Activated T-cell treated with anti-CD3 and anti-CD28 coated beads, Interleukin-2, amount 50 U/mL, for 4 hours (primary cell): ENCODE data around the gene CRP. TPM values are rescaled to one million over a fixed set of nuclear protein-coding genes. Genes with fewer than 3 reads are reported as not detected.
"Not testable (repeated sequence)": the region's sequence is repeated elsewhere in the genome, so short reads cannot be mapped to it uniquely, and the experiment has no call there.

Experiments used
- ATAC-seq, 2 donors: fragments of 200-7000 bp; cut with Tn5 transposase; one replicate each; pipeline ENCODE4 v1.10.0; 2021
- DNase-seq: peaks from one replicate; pipeline ENCODE4 v3.0.0-alpha.2; 2020
- H3K27me3 Mint-ChIP-seq: one replicate; pipeline ENCODE4 v1.8.0; 2021; ENCODE audit warnings: low read depth, mixed read lengths
- H3K36me3 Mint-ChIP-seq: one replicate; pipeline ENCODE4 v1.8.0; 2022; ENCODE audit warnings: mixed read lengths; ENCODE audit not compliant: insufficient read depth
- H3K4me1 Mint-ChIP-seq: one replicate; pipeline ENCODE4 v1.8.0; 2021; ENCODE audit warnings: low read depth, mixed read lengths
- H3K4me3 Mint-ChIP-seq: one replicate; pipeline ENCODE4 v1.8.0; 2021; ENCODE audit warnings: mild to moderate bottlenecking, moderate library complexity, mixed read lengths
- H3K9me3 Mint-ChIP-seq: one replicate; pipeline ENCODE4 v1.8.0; 2021; ENCODE audit warnings: mixed read lengths
- total RNA-seq, 3 donors: library from RNA; stranded (reverse); gene quantifications; one replicate each; pipeline ENCODE4 v1.2.1, GENCODE V29; 2021

The CRP gene
- total RNA-seq, 3 donors from 2014 or later = 0.18 to 0.81 (median 0.68) TPM

DNA sequence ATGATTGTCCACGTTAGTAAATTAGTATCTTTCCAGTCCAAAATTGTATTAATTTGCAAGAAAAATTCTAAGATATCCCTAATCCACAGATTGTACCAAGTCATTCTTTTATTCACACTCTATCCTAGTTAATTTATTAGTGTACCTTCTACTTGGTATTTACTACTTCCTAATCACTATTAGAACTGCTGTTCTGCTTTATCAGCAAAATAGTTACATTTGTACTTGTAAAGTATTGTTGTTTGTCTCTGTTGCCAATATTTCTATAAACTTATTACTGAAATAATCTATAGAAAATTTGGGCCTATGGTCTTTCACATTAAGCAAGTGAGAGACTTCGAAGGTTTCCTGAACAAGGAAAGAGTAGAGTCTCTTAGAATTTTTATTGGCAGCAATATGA lies 5.6 kb upstream of the CRP start:
- no peak overlapping the region for H3K4me3 Mint-ChIP-seq
- no peaks in the 10 kb centered on the region for H3K4me1 Mint-ChIP-seq
- ATAC-seq (no peak), DNase-seq (no peak)
- peaks cover 14% of the 10 kb centered on the region for H3K27me3 Mint-ChIP-seq
- H3K36me3 Mint-ChIP-seq = peaks cover 1% of the 10 kb centered on the region
- peaks cover 29% of the 10 kb centered on the region for H3K9me3 Mint-ChIP-seq

DNA sequence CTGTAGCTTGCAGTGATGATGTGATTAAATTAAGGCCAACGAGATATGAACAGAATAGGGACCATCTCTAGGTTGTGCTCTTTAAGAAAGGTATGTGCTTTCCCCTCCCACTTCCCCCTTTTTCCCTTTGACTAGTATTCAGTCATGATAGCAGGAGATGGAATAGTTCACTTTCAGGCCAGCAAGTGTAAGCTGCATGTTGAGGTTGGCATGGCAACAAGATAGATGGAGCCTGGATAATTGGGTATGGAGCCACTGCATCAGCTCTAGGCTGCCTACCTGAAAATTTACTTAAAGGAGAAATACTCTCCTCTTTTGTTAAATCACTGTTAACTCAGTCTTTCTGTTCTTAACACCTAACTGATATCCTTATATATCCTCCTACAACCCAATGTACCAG lies 1.5 kb upstream of the CRP start:
- Mint-ChIP-seq H3K9me3 (peaks cover 7% of the 10 kb centered on the region), H3K4me1 (no peaks in the 10 kb centered on the region), H3K36me3 (no peaks in the 10 kb centered on the region), H3K27me3 (peaks cover 15% of the 10 kb centered on the region), H3K4me3 (no peak overlapping the region)
- DNase-seq = no peak
- no peak for ATAC-seq

GRCh38 chr1:159712080-159712479 lies 2.3 kb downstream of the CRP start:
- no peaks in the 10 kb centered on the region for H3K9me3 Mint-ChIP-seq
- no peaks in the 10 kb centered on the region for H3K4me1 Mint-ChIP-seq
- H3K27me3 Mint-ChIP-seq = peaks cover 6% of the 10 kb centered on the region
- H3K4me3 Mint-ChIP-seq = no peak overlapping the region
- DNase-seq (no peak), ATAC-seq (no peak)
- no peaks in the 10 kb centered on the region for H3K36me3 Mint-ChIP-seq

GRCh38 chr1:159707472-159708260 lies 6.7 kb downstream of the CRP start:
- no peaks in the 10 kb centered on the region for H3K36me3 Mint-ChIP-seq
- DNase-seq = no peak
- no peak for ATAC-seq
- H3K4me1 Mint-ChIP-seq = no peaks in the 10 kb centered on the region
- no peaks in the 10 kb centered on the region for H3K27me3 Mint-ChIP-seq
- H3K4me3 Mint-ChIP-seq = no peak overlapping the region
- no peaks in the 10 kb centered on the region for H3K9me3 Mint-ChIP-seq

DNA sequence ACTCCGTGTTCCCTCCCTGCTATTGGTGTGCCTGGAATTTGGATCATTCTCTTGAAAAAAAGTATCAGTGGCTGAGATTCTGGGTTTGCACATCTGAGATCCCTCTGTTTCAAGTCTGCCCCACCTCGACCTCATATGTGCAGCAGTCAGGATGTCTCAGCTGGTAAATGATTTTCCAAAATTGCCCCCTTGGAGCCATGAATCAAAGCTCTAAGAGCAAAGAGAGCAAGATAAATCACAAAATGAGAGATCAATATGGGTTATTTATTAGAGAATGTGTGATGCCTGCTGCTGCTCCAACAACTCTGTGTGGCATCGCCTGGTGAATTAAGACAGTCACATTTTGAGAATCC lies 8.5 kb downstream of the CRP start:
- no peaks in the 10 kb centered on the region for H3K27me3 Mint-ChIP-seq
- DNase-seq (no peak), ATAC-seq (no peak)
- H3K4me3 Mint-ChIP-seq = no peak overlapping the region
- H3K9me3 Mint-ChIP-seq = no peaks in the 10 kb centered on the region
- no peaks in the 10 kb centered on the region for H3K4me1 Mint-ChIP-seq
- H3K36me3 Mint-ChIP-seq = no peaks in the 10 kb centered on the region

- Mint-ChIP-seq H3K4me1 (no peaks in the 10 kb centered on the region), H3K4me3 (no peak overlapping the region), H3K9me3 (no peaks in the 10 kb centered on the region), H3K36me3 (no peaks in the 10 kb centered on the region), H3K27me3 (no peaks in the 10 kb centered on the region)
- ATAC-seq (no peak), DNase-seq (no peak)
Observed at GRCh38 chr1:159705251-159705903, 9.0 kb downstream of the CRP start.

- Mint-ChIP-seq H3K4me1 (no peaks in the 10 kb centered on the region), H3K36me3 (no peaks in the 10 kb centered on the region), H3K27me3 (no peaks in the 10 kb centered on the region), H3K4me3 (no peak overlapping the region), H3K9me3 (no peaks in the 10 kb centered on the region)
- no peak for ATAC-seq
- no peak for DNase-seq
Observed at GRCh38 chr1:159704481-159704880, 9.9 kb downstream of the CRP start.

DNA sequence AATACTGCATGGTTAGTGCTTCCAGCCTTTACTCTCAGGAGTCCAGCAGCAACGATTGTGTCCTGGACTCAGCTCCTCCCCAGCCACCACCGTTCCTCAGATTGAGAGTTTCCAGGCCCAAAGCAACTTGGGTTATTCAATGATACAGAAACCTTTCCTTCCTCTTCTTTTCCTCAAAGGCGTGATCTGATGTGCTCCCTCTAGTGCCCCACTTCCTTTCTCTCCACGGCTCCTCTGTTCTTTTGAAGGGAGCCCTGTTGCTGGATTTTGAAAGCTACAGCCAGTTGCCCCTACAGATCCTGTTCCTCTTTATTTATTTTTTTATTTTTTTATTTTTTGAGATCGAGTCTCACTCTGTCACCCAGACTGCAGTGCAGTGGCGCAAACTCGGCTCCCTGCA lies 14.1 kb downstream of the CRP start:
- H3K4me3 Mint-ChIP-seq = no peak overlapping the region
- no peaks in the 10 kb centered on the region for H3K36me3 Mint-ChIP-seq

GRCh38 chr1:159699653-159700052 lies 14.7 kb downstream of the CRP start:
- no peak for DNase-seq
- no peaks in the 10 kb centered on the region for H3K4me1 Mint-ChIP-seq
- no peak for ATAC-seq
- peaks cover 6% of the 10 kb centered on the region for H3K27me3 Mint-ChIP-seq
- no peak overlapping the region for H3K4me3 Mint-ChIP-seq
- H3K9me3 Mint-ChIP-seq = no peaks in the 10 kb centered on the region
- no peaks in the 10 kb centered on the region for H3K36me3 Mint-ChIP-seq

More for the DNA sequence above, 14.1 kb downstream of the CRP start:
- ATAC-seq = no peak
- DNase-seq = no peak
- Mint-ChIP-seq H3K9me3 (no peaks in the 10 kb centered on the region), H3K4me1 (no peaks in the 10 kb centered on the region), H3K27me3 (peaks cover 3% of the 10 kb centered on the region)

GRCh38 chr1:159699246-159699645 lies 15.1 kb downstream of the CRP start:
- DNase-seq (no peak), ATAC-seq (no peak)
- Mint-ChIP-seq H3K9me3 (no peaks in the 10 kb centered on the region), H3K27me3 (peaks cover 9% of the 10 kb centered on the region), H3K36me3 (no peaks in the 10 kb centered on the region), H3K4me3 (no peak overlapping the region), H3K4me1 (no peaks in the 10 kb centered on the region)

GRCh38 chr1:159687511-159687910 lies 26.9 kb downstream of the CRP start:
- Mint-ChIP-seq H3K4me1 (no peaks in the 10 kb centered on the region), H3K4me3 (no peak overlapping the region), H3K9me3 (no peaks in the 10 kb centered on the region), H3K36me3 (no peaks in the 10 kb centered on the region), H3K27me3 (peaks cover 26% of the 10 kb centered on the region)
- ATAC-seq = no peak
- DNase-seq = no peak

- Mint-ChIP-seq H3K36me3 (no peaks in the 10 kb centered on the region), H3K27me3 (peaks cover 22% of the 10 kb centered on the region), H3K4me3 (no peak overlapping the region), H3K9me3 (no peaks in the 10 kb centered on the region), H3K4me1 (no peaks in the 10 kb centered on the region)
- DNase-seq (no peak), ATAC-seq (no peak)
Observed at GRCh38 chr1:159686599-159687299, 27.6 kb downstream of the CRP start.

DNA sequence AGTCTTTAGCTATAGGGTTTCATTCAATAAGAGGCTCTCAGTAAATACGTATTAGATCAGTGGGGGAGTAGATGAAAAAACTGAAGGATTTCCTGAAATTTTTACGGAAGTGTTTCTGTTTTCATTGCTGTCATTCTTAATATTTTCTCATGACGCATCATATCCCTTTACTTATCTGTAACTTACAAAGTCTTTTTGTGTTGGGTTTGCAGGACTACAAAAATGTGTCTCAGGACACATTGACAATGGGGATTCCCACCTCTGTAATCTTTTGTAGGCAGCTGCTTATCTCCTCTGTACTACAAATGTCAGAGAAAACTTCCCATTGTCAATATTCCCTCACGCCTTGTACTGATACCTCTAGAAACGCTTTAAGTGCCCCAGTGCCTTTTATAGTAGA lies 35.5 kb downstream of the CRP start:
- no peak overlapping the region for H3K4me3 Mint-ChIP-seq
- ATAC-seq (no peak), DNase-seq (no peak)
- H3K27me3 Mint-ChIP-seq = peaks cover 10% of the 10 kb centered on the region
- no peaks in the 10 kb centered on the region for H3K36me3 Mint-ChIP-seq
- no peaks in the 10 kb centered on the region for H3K9me3 Mint-ChIP-seq
- no peaks in the 10 kb centered on the region for H3K4me1 Mint-ChIP-seq

GRCh38 chr1:159675046-159675445 lies 39.3 kb downstream of the CRP start:
- no peak overlapping the region for H3K4me3 Mint-ChIP-seq
- no peak for DNase-seq
- no peaks in the 10 kb centered on the region for H3K36me3 Mint-ChIP-seq
- H3K9me3 Mint-ChIP-seq = no peaks in the 10 kb centered on the region
- H3K4me1 Mint-ChIP-seq = no peaks in the 10 kb centered on the region
- ATAC-seq = no peak
- peaks cover 12% of the 10 kb centered on the region for H3K27me3 Mint-ChIP-seq

- not testable (repeated sequence) for H3K9me3 Mint-ChIP-seq, ATAC-seq, DNase-seq, H3K4me1 Mint-ChIP-seq, H3K4me3 Mint-ChIP-seq, H3K36me3 Mint-ChIP-seq
- peaks cover 16% of the 10 kb centered on the region for H3K27me3 Mint-ChIP-seq
Observed at GRCh38 chr1:159672390-159672789, 42.0 kb downstream of the CRP start.
